ENCODE data around the gene ARHGAP40.

Gene ARHGAP40

GRCh38 chr20:38579921-38580320 lies 21.7 kb upstream of the ARHGAP40 start:
- DNase-seq (ENCODE audit: extremely low read depth, low read depth) = no peak
- no peak for TF ChIP-seq CTCF (IDR thresholded peaks at IDR 0.05; ENCODE audit: low read depth, low read length)

GRCh38 chr20:38581013-38581412 lies 20.6 kb upstream of the ARHGAP40 start, which contains the start of gene ADIG:
TSS of gene ADIG (plus strand) at chr20:38581197. CDS start at chr20:38581251, 54 bp downstream.
- TF ChIP-seq CTCF (IDR thresholded peaks at IDR 0.05; ENCODE audit: low read depth, low read length) = no peak
- no peak for DNase-seq (ENCODE audit: extremely low read depth, low read depth)

GRCh38 chr20:38581830-38582358 lies 19.7 kb upstream of the ARHGAP40 start:
- no peak for DNase-seq (ENCODE audit: extremely low read depth, low read depth)
- no peak for TF ChIP-seq CTCF (IDR thresholded peaks at IDR 0.05; ENCODE audit: low read depth, low read length)

- no peak for DNase-seq (ENCODE audit: extremely low read depth, low read depth)
- TF ChIP-seq CTCF (IDR thresholded peaks at IDR 0.05; ENCODE audit: low read depth, low read length) = no peak
These were observed 18.3 kb upstream of the ARHGAP40 start for GRCh38 chr20:38583306-38583705.

GRCh38 chr20:38584099-38584763 lies 17.4 kb upstream of the ARHGAP40 start:
- TF ChIP-seq CTCF (IDR thresholded peaks at IDR 0.05; ENCODE audit: low read depth, low read length) = no peak

GRCh38 chr20:38585404-38586180 lies 16.0 kb upstream of the ARHGAP40 start:
- TF ChIP-seq CTCF (IDR thresholded peaks at IDR 0.05; ENCODE audit: low read depth, low read length) = no peak
- DNase-seq (ENCODE audit: extremely low read depth, low read depth) = no peak

More at GRCh38 chr20:38584099-38584763, 17.4 kb upstream of the ARHGAP40 start:
- no peak for DNase-seq (ENCODE audit: extremely low read depth, low read depth)

- no peak for TF ChIP-seq CTCF (IDR thresholded peaks at IDR 0.05; ENCODE audit: low read depth, low read length)
- no peak for DNase-seq (ENCODE audit: extremely low read depth, low read depth)
These were observed 15.5 kb upstream of the ARHGAP40 start for GRCh38 chr20:38586181-38586525.

Data from AG09319 (cell line).